Mesothelial cell of epicardium (in vitro differentiated cells): ENCODE measurements around the gene AMPH. TPM values are rescaled to one million over a fixed set of nuclear protein-coding genes. Genes with fewer than 3 reads are reported as not detected.
"Not testable (repeated sequence)": the region's sequence is repeated elsewhere in the genome, so short reads cannot be mapped to it uniquely, and the experiment has no call there.

Experiments used
- DNase-seq, 2 experiments: peaks; one replicate each; pipeline ENCODE4 v3.0.0; 2021; ENCODE audit warnings: low spot score in 2 of 2; ENCODE audit not compliant: unreplicated experiment in 2 of 2
- H3K27ac Mint-ChIP-seq: 2 replicates; pipeline ENCODE4 v1.8.0; 2021; ENCODE audit warnings: mixed read lengths
- H3K27me3 Mint-ChIP-seq: 2 replicates; pipeline ENCODE4 v1.8.0; 2021; ENCODE audit warnings: low read depth, mixed read lengths
- H3K36me3 Mint-ChIP-seq: 2 replicates; pipeline ENCODE4 v1.8.0; 2021; ENCODE audit warnings: mixed read lengths
- H3K4me1 Mint-ChIP-seq: 2 replicates; pipeline ENCODE4 v1.8.0; 2021; ENCODE audit warnings: mixed read lengths
- H3K4me3 Mint-ChIP-seq: 2 replicates; pipeline ENCODE4 v1.8.0; 2021; ENCODE audit warnings: mild to moderate bottlenecking, moderate library complexity, mixed read lengths
- H3K9me3 Mint-ChIP-seq: 2 replicates; pipeline ENCODE4 v1.8.0; 2021; ENCODE audit warnings: mixed read lengths
- CTCF ChIP-seq: fragments of 200-600 bp; sonication (generic); IDR thresholded peaks from one replicate; pipeline ENCODE4 v1.5.0; 2021; ENCODE audit warnings: antibody characterized with exemption; ENCODE audit not compliant: unreplicated experiment
- total RNA-seq: library from RNA; stranded (reverse); gene quantifications from 3 replicates; pipeline ENCODE4 v1.2.1, GENCODE V29; 2021

The AMPH gene
- total RNA-seq, 1 donor from 2014 or later: 2.4 TPM

- Mint-ChIP-seq H3K27me3 (peaks cover 36% of the 10 kb centered on the region), H3K9me3 (no peaks in the 10 kb centered on the region), H3K36me3 (no peaks in the 10 kb centered on the region), H3K27ac (no peak overlapping the region), H3K4me1 (no peaks in the 10 kb centered on the region), H3K4me3 (no peak overlapping the region)
- TF ChIP-seq CTCF: no peak
- DNase-seq: no peak
Observed at GRCh38 chr7:38585572-38586354, 45.4 kb downstream of the AMPH start.

- no peak for DNase-seq
Observed at GRCh38 chr7:38584443-38585210, 46.5 kb downstream of the AMPH start.

GRCh38 chr7:38580485-38580884, 50.7 kb downstream of the AMPH start:
- H3K27ac Mint-ChIP-seq: no peak overlapping the region
- TF ChIP-seq CTCF: no peak
- peaks cover 41% of the 10 kb centered on the region for H3K27me3 Mint-ChIP-seq
- H3K9me3 Mint-ChIP-seq: peaks cover 2% of the 10 kb centered on the region
- no peak overlapping the region for H3K4me3 Mint-ChIP-seq
- H3K36me3 Mint-ChIP-seq: no peaks in the 10 kb centered on the region
- no peaks in the 10 kb centered on the region for H3K4me1 Mint-ChIP-seq
- DNase-seq: no peak

More at GRCh38 chr7:38584443-38585210, 46.5 kb downstream of the AMPH start:
- H3K36me3 Mint-ChIP-seq: no peaks in the 10 kb centered on the region
- TF ChIP-seq CTCF: no peak
- H3K4me1 Mint-ChIP-seq: no peaks in the 10 kb centered on the region
- H3K9me3 Mint-ChIP-seq: no peaks in the 10 kb centered on the region
- H3K27me3 Mint-ChIP-seq: peaks cover 35% of the 10 kb centered on the region
- H3K4me3 Mint-ChIP-seq: no peak overlapping the region
- no peak overlapping the region for H3K27ac Mint-ChIP-seq

- no peak for DNase-seq
- Mint-ChIP-seq H3K36me3 (no peaks in the 10 kb centered on the region), H3K4me1 (no peaks in the 10 kb centered on the region), H3K9me3 (peaks cover 3% of the 10 kb centered on the region), H3K27me3 (peaks cover 13% of the 10 kb centered on the region), H3K27ac (no peak overlapping the region), H3K4me3 (no peak overlapping the region)
- TF ChIP-seq CTCF: no peak
Observed at GRCh38 chr7:38574086-38574485, 57.1 kb downstream of the AMPH start.

GRCh38 chr7:38571620-38572019, 59.6 kb downstream of the AMPH start:
- H3K27ac Mint-ChIP-seq, H3K36me3 Mint-ChIP-seq, H3K4me1 Mint-ChIP-seq, H3K27me3 Mint-ChIP-seq, DNase-seq, H3K9me3 Mint-ChIP-seq, H3K4me3 Mint-ChIP-seq: not testable (repeated sequence)

GRCh38 chr7:38568497-38568896, 62.7 kb downstream of the AMPH start:
- Mint-ChIP-seq H3K4me1 (no peaks in the 10 kb centered on the region), H3K27me3 (peaks cover 2% of the 10 kb centered on the region), H3K27ac (no peak overlapping the region), H3K36me3 (no peaks in the 10 kb centered on the region), H3K4me3 (no peak overlapping the region), H3K9me3 (peaks cover 13% of the 10 kb centered on the region)
- no peak for DNase-seq
- TF ChIP-seq CTCF: no peak
